CD4-positive, alpha-beta T cell treated with Interleukin-17A for 4 hours (primary cell): ENCODE measurements around the gene ATP1A3.

ENCODE experiments used
- DNase-seq: peaks from one replicate; pipeline ENCODE4 v3.0.0-alpha.2; 2020; ENCODE audit warnings: mixed read lengths

ATP1A3 gene

DNA sequence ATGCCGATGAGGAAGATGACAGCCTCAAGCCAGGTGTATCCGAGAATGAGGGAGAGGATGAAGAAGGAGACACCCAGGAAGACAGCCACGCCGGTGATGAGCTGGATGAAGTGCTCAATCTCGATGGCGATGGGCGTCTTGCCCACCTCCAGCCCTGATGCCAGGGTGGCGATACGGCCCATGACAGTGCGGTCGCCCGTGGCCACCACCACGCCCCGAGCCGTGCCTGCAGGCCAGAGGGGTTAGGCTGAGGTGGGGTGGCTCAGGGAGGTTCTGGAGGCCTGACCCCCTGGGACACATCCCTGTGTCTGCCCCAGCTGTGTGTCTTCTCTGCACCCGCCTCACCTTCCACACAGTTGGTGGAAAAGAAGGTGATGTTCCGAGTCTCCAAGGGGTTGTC is 9.1 kb downstream of the ATP1A3 start:
- DNase-seq, result no peak

DNA sequence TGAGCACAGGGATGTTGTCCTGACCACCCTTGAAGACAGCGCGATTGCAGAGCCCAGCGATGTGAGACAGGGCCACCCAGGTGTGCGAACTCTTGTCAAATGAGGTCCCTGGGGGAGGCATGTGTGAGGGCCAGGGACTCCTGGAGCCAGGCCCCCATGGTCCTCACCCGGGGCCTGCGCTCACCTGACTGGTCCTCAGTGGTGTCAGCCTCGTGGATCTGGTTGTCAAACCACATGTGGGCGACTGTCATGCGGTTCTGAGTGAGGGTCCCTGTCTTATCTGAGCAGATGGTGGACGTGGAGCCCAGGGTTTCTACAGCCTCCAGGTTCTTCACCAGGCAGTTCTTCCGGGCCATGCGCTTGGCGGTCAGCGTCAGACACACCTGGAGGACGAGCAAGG is 12.3 kb downstream of the ATP1A3 start:
- no peak for DNase-seq

DNA sequence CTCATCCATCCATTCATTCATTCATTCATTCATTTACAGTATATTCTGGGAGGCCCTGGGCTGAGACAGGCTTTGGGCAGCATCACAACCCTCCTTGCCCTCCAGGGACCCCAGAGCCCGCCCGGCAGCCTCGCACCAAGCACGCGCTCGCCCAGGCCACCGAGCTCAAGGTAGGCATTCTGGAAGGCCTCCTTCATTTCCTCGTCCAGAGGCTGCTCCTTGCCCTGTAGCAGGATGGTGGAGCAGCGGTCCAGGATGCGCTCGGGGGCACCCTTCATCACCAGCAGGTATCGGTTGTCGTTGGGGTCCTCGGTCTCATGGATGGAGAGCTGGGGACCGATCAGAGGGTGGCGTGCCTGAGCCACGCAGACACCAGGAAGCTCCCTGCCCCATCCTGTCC is 15.6 kb downstream of the ATP1A3 start:
- DNase-seq, result no peak

DNA sequence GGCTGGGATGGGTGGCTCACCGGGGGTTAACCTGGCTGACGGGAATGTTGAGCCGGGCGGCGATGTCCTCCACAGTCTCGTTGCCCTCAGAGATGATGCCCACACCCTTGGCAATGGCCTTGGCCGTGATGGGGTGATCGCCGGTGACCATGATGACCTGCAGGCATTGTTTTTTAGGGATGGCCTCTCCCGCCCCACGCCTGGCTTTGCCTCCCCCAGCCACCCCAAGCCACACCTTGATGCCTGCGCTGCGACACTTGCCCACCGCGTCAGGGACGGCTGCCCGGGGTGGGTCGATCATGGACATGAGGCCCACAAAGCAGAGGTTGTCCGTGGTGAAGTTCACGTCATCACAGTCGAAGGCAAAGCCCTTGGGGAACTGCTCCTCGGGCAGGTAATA is 16.1 kb downstream of the ATP1A3 start:
- DNase-seq, result no peak

GRCh38 chr19:41974652-41975051 is 19.4 kb downstream of the ATP1A3 start:
- DNase-seq, result no peak

- no peak for DNase-seq
Measured at GRCh38 chr19:41971363-41971762, 22.7 kb downstream of the ATP1A3 start.

- DNase-seq, result no peak
Measured at GRCh38 chr19:41969772-41970458, 24.1 kb downstream of the ATP1A3 start.

DNA sequence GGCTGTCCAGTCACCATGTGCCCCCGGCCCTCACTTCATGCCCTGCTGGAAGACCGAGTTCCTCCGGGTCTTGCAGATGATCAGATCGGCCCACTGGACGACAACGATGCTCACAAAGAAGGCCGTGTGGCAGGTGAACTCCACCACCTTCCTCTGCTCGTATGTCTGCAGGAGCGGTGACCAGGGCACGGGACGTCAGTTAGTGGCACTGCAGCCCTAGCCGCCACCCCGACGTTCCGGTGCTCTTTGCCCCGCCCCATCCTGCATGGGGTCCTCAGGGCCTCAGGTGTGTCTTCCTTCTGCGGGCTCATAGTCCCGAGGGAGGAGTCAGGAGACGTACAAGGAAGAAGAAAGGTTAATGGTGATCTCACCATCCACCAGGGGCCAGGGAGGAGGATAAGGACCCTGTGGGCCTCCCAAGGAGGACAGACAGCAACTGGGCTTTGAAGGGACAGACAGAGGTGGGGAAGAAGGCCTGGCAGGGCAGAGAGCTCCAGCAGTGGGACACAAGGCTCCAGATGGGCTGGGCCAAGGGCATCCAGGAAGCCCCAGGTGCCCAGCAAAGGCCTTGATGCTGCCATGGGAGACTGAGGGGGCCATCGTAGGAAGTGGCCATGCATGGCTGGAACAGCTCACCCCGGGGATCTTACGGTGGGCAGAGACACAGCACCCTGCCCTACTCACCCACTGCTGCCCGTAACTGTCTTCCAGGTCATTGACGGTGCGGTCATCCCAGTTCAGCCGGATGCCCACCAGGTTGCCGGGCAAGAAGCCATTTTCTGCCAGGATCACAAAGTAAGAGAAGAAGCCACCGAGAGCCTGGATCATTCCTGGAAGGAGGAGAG is 25.1 kb downstream of the ATP1A3 start:
- DNase-seq, result no peak

DNA sequence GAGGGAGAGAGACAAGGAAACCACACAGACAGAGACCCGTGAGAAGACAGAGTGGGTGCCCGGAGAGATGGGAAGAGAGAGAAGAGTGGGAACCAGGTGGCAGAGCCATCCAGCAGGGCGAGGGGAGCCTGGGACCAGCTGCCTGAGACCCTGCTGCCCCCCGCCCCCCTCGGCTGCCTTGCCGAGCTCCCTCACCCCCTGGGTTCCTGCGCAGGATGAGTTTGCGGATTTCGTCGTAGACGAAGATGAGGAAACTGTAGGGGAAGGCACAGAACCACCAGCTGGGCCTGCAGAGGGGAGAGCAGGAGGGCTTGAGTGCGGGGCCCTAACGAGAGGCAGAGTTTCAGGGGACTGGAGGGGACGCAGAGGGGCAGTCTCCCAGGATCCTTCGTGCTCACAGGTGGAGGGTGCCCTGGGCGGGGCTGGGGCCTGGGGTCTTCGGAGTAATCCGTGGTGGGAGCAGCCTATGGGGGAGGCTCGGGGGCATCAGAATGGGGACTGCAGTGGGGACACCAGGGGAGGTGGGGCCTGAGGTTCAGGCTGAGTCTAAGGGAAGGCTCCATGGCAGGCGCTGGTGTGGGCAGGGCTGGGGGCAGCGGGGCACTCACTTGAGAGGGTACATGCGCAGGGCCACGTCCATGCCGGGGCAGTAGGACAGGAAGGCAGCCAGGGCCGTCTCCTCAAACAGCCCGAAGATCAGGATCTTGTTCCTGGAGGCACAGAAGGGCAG is 26.8 kb downstream of the ATP1A3 start:
- no peak for DNase-seq

DNA sequence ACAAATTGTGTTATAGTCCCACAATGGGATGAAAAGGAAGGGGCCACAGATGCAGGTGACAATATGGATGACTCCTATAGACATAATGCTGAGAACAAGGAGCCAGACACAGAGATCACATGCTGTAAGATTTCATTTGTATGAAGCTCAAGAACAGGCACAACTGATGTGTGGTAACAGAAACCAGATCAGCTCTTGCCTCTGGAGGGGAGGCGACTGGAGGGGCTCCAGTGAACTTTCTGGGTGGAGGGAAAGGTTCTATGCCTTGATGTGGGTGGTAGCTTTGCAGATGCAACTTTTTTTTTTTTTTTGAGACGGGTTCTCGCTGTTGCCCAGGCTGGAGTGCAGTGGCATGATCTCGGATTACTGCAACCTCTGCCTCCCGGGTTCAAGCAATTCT is 28.9 kb downstream of the ATP1A3 start:
- no peak for DNase-seq

DNA sequence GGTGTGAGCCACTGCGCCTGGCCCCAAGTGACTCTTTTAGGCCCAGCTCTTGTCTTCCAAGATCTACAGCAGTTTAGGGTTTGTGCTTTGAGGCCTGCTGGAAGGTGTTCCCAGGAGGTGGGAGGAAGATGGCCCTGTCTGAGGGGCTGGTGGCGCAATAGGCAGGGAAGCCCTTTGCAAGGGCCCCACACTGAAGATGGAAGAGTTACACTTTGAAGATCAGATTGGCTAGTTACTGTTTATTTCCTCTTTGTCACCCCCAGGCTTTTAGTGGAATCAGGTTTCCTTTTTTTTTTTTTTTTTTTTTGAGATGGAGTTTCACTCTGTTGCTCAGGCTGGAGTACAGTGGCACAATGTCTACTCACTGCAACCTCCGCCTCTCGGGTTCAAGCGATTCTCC is 33.1 kb downstream of the ATP1A3 start:
- DNase-seq, result no peak

DNA sequence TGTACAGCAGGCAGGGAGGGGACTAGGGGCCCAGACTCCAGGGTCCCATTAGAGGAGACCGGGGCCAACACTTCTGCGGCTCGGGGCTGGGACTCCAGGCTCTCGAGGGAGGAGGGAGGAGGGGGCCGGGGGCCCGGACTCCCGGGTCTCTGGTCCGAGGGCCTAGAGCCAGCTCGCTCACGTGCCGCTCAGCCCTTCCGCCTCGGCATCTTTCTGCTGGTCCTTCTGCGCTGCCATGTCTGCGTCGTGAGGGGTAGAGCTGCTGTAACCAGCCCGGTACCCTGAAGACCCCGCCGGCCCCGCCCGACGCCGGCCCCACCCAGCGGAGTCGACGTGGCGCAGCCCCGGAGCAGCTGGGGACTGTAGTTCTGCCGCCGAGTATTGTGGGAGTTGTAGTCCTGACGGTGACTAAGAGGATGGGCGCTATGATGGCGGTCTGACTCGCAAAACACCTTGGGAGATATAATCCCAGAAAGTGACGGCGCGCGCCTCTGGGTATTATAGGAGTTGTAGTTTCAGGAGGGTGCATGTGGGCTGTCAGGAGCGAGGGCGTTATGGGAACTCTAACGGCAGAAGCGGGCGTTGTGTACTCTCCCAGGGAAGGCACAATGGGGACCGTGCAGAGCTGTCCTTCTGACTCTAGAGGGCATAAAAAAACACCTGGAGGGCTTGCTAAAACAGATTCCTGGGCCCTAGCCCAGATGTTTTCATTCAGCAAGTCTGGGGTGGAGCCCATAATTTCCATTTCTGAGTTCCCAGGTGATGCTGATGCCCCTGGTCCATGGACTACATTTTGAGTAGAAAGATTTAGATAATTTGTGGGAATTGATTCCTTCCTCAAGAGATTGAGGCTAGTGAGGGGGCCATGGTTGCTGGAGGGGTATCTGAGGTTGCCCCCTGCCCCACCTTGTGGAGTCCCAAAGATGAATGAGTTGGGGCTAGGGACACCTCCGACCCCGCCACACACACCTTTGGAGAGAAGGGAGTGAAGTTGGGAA is 34.7 kb downstream of the ATP1A3 start, which contains the start of gene RABAC1:
Gene RABAC1 (minus strand): TSS at position 266 of the 998 bp plus-strand sequence. CDS start 29 bp downstream, at position 237.
- DNase-seq, result peak; percentile 91

DNA sequence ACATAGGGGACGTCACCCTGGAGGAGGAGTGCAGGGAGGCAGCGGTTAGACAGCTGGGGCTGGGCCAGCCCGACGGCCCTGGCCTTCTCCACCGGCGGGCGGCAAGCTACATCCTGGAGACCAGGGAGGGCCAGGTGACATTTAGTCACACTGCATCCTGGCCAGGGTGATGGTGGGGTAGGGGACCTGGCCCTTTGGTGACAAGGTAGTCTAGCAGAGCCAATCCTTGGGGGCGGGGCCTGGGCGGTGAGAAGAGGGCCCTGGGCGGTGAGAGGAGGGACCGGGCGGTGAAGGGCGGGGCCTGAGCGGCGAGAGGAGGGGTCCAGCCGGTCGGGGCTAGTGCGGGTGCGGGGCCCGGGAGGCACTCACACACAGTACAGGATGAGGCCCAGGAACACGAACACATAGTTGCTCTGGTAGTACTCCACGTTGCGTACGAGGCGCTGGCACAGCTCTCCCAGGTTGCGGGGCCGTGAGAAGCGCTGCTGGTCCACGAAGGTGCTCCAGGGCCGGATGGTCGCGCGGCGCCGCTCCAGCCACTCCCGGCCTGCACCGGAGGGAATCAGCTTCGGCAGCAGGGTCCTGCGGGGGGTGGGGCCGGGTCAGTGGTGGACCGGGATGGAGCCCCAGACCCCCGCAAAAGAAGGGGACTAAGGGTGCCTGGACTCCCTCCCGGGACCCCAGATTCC is 35.5 kb downstream of the ATP1A3 start:
- peak; percentile 92 for DNase-seq

GRCh38 chr19:41957838-41958366 is 36.1 kb downstream of the ATP1A3 start:
- DNase-seq, result peak; percentile 42

GRCh38 chr19:41957161-41957837 is 36.7 kb downstream of the ATP1A3 start:
- no peak for DNase-seq

- DNase-seq, result no peak
Measured at GRCh38 chr19:41956621-41957020, 37.4 kb downstream of the ATP1A3 start.

- no peak for DNase-seq
Measured at GRCh38 chr19:41955521-41955920, 38.5 kb downstream of the ATP1A3 start.

DNA sequence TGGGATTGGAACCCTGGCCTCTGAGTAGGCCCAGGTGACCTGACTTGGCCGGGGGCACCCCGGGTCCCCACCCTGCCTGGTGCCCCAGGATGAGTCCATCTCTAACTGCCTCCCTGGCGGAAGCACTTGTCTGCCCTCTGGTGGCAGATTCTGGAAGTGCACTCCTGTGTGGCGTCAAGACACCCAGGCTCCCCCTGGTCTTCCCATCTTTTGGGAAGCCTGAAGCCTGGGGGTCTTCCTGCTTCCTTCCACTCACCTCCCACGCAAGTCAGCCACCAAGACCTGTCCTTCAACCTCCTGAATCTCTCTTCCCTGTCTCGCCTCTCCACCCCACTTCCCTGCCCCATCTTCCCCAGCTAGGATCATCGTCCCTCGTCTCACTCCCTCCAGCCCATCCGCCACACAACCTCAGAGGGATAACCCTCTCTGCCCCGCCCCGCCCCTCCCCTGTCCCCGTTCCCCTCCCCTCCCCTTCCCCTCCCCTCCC is 42.3 kb downstream of the ATP1A3 start:
- peak; percentile 93 for DNase-seq

DNA sequence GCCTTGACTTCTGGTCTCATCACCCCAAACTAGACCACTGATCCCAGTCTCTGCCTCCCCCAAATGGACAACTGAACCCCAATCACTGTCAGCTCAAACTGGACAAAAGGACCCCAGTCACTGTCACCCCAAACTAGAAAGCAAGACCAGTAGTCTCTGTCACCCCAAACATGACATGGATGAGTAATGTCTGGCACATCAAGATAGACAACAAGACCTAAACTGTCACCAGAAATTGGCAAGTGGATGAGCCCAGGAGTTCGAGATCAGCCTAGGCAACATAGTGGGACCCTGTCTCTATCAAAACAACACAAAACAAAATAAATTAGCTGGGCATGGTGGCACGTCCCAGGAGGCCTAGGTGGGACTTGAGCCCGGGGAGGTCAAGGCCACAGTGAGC is 46.9 kb downstream of the ATP1A3 start:
- DNase-seq, result peak; percentile 18

DNA sequence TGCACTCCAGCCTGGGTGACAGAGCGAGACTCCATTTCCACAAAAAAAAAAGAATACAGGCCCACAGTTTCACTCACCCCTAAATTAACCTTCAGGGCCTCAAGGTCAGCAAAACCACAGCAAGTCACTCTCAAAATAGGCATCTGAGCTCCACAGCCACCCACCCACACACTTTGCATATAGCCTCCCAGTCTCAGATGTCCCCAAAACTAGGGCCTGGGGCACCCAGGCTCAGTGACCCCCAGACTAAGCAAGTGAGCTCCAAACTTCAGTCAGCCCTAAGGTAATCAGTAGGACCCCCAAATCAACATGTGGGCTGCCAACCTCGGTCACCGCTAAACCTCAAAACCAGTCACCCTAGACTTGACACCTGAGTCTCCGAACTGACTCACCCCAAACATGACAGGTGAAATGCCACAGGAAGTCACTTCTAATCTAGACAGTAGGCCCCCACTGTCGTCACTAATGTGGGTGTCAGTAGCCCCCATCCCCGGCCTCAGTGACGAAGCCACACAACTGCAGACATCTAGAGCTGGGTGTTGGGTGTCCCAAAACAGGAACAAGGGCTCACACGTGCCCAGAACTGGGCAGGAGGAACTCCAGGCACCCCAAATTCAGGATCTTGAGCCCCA is 48.8 kb downstream of the ATP1A3 start:
- DNase-seq, result peak; percentile 90
